Transverse colon (tissue), 4 donors: ENCODE results near the gene CSNK1D. TPM values are rescaled to one million over a fixed set of nuclear protein-coding genes. Genes with fewer than 3 reads are reported as not detected.

ENCODE experiments used
- DNase-seq: peaks from one replicate; pipeline ENCODE4 v3.0.0-alpha.2; 2019
- H3K27ac ChIP-seq, 4 donors: fragments of 200-600 bp; sonication (generic); 2 replicates each; pipeline ENCODE4 v1.5.1; 2016 to 2018; ENCODE audit warnings: inconsistent platforms in 4 of 4
- H3K27me3 ChIP-seq: fragments of 200-600 bp; sonication (generic); 2 replicates; pipeline ENCODE4 v1.5.1; 2017; ENCODE audit warnings: inconsistent platforms
- H3K36me3 ChIP-seq, 4 donors: fragments of 200-600 bp; sonication (generic); 2 replicates each; pipeline ENCODE4 v1.5.1; 2017 to 2019; ENCODE audit warnings: inconsistent platforms in 4 of 4
- H3K4me1 ChIP-seq, 4 donors: fragments of 200-600 bp; sonication (generic); 2 replicates each; pipeline ENCODE4 v1.5.1; 2017 to 2020; ENCODE audit warnings: inconsistent platforms in 4 of 4
- H3K4me3 ChIP-seq, 4 donors: fragments of 200-600 bp; sonication (generic); 1 replicate in 1 of 4; 2 replicates in 3 of 4; pipeline versions ENCODE4 v1.5.1 to v1.6.1; 2017 to 2019; ENCODE audit warnings: inconsistent platforms in 4 of 4
- H3K9me3 ChIP-seq, 2 donors: fragments of 200-600 bp; sonication (generic); 2 replicates each; pipeline ENCODE4 v1.5.1; 2017 to 2019; ENCODE audit warnings: inconsistent platforms in 2 of 2
- CTCF ChIP-seq, 5 experiments: fragments of 200-600 bp in 3 of 5; fragments of 450-650 bp in 2 of 5; sonication (generic) in 3 of 5; IDR thresholded peaks; 1 replicate in 2 of 5; 2 replicates in 3 of 5; pipeline ENCODE4 v1.5.1; 2016 to 2017; ENCODE audit warnings: antibody characterized with exemption in 5 of 5, inconsistent platforms in 3 of 5, mild to moderate bottlenecking in 2 of 5, moderate library complexity in 1 of 5
- EP300 ChIP-seq: sonication (generic); formaldehyde crosslinking; IDR thresholded peaks from one replicate; pipeline ENCODE4 v1.6.1; 2017; ENCODE audit warnings: antibody characterized with exemption, low read depth
- POLR2A ChIP-seq: fragments of 450-650 bp; IDR thresholded peaks from one replicate; pipeline ENCODE4 v1.6.1; 2016; ENCODE audit warnings: antibody characterized with exemption, mild to moderate bottlenecking, moderate library complexity
- POLR2AphosphoS5 ChIP-seq, 3 donors: sonication (generic); formaldehyde crosslinking; IDR thresholded peaks; one replicate each; pipeline ENCODE4 v1.6.1; 2016; ENCODE audit warnings: antibody characterized with exemption in 3 of 3
- WGBS, 2 donors: methylation state at CpG; one replicate each; pipeline ENCODE4 v1.1.5; 2018; ENCODE audit warnings: low coverage in 1 of 2; 5-methylcytosine and 5-hydroxymethylcytosine counted together
- in situ Hi-C, 4 donors: fragments of 200-750 bp; cut with MboI; loops; one replicate each; pipeline versions ENCODE4 v1.15.0 to v1.15.1; 2017; ENCODE audit warnings: low sequenced_read_pairs in 3 of 4, low pct_ligation_motif_present in 1 of 4, low pct_unique_long_range_greater_than_20kb in 1 of 4
- intact Hi-C: fragments of 100-400 bp; cut with DNase I; formaldehyde crosslinking; loops from one replicate; pipeline ENCODE4 v1.15.1; 2023; ENCODE audit warnings: low total_unique reads
- total RNA-seq, 4 donors: library from RNA; depleted of rRNA; stranded (reverse); fragments of >200 nt; gene quantifications; one replicate each; pipeline ENCODE4 v1.1.0, GENCODE V29; 2016

The CSNK1D gene
- total RNA-seq, 4 donors from 2014 or later, result 86.0 to 230 (median 148) TPM

GRCh38 chr17:82243648-82244412, 29.7 kb downstream of the CSNK1D start:
- Histone ChIP-seq H3K36me3 (peaks cover 0 to 30% (median 22%) of the 10 kb centered on the region in 4 donors), H3K27me3 (no peaks in the 10 kb centered on the region), H3K4me1 (peaks cover 57 to 83% (median 64%) of the 10 kb centered on the region in 4 donors), H3K27ac (peak overlapping the region; percentile 71 to 85 (median 76)), H3K9me3 (no peaks in the 10 kb centered on the region), H3K4me3 (no peak overlapping the region)
- in situ Hi-C loops (no loop called here), intact Hi-C loops (no loop called here)
- TF ChIP-seq EP300 (no peak), POLR2A (no peak), POLR2AphosphoS5 (IDR thresholded peaks at IDR 0.05) (no peak)
- DNase-seq, result no peak
- WGBS, 2 donors, result 71 to 100% methylated on average over 1 to 19 of the region's 19 CpGs

- intact Hi-C loops, result no loop called here
- H3K27me3 ChIP-seq, result no peaks in the 10 kb centered on the region
- H3K4me1 ChIP-seq, result peaks cover 62 to 88% (median 71%) of the 10 kb centered on the region in 4 donors
- peak; percentile 6 to 66 (median 19) for TF ChIP-seq POLR2AphosphoS5 (IDR thresholded peaks at IDR 0.05)
- TF ChIP-seq EP300, result no peak
- TF ChIP-seq POLR2A, result no peak
- no peak for TF ChIP-seq CTCF (IDR thresholded peaks at IDR 0.05)
- DNase-seq, result peak; percentile 65
- 80% methylated on average over 28 of the region's 29 CpGs; no CpG with 5 or more reads in 1 of the 2 donors for WGBS, 2 donors
- H3K4me3 ChIP-seq, result no peak overlapping the region
- peaks cover 0 to 22% (median 19%) of the 10 kb centered on the region in 4 donors for H3K36me3 ChIP-seq
- no peaks in the 10 kb centered on the region for H3K9me3 ChIP-seq
- in situ Hi-C loops, result no loop called here
- peak overlapping the region; percentile 71 to 85 (median 76) for H3K27ac ChIP-seq
These were observed 30.4 kb downstream of the CSNK1D start for GRCh38 chr17:82242977-82243647.

- Histone ChIP-seq H3K36me3 (peaks cover 0 to 19% (median 18%) of the 10 kb centered on the region in 4 donors), H3K9me3 (no peaks in the 10 kb centered on the region), H3K27me3 (no peaks in the 10 kb centered on the region), H3K4me1 (peaks cover 63 to 89% (median 72%) of the 10 kb centered on the region in 4 donors), H3K4me3 (no peak overlapping the region), H3K27ac (peak overlapping the region; percentile 71 to 85 (median 76))
- TF ChIP-seq POLR2A (no peak), EP300 (no peak), CTCF (IDR thresholded peaks at IDR 0.05) (no peak), POLR2AphosphoS5 (IDR thresholded peaks at IDR 0.05) (no peak)
- in situ Hi-C loops, result no loop called here
- intact Hi-C loops, result no loop called here
- DNase-seq, result no peak
- 29 to 63% methylated on average over 1 to 24 of the region's 24 CpGs for WGBS, 2 donors
These were observed 30.9 kb downstream of the CSNK1D start for GRCh38 chr17:82242698-82242976.

- peak in 1 of 3 donors; percentile 9 for TF ChIP-seq POLR2AphosphoS5 (IDR thresholded peaks at IDR 0.05)
- TF ChIP-seq EP300, result no peak
- Histone ChIP-seq H3K27ac (peak overlapping the region; percentile 71 to 85 (median 76)), H3K4me1 (peaks cover 58 to 89% (median 68%) of the 10 kb centered on the region in 4 donors), H3K36me3 (peaks cover 0 to 19% (median 15%) of the 10 kb centered on the region in 4 donors), H3K4me3 (no peak overlapping the region), H3K9me3 (no peaks in the 10 kb centered on the region), H3K27me3 (no peaks in the 10 kb centered on the region)
- peak; percentile 22 for DNase-seq
- intact Hi-C loops (no loop called here), in situ Hi-C loops (no loop called here)
- WGBS, 2 donors, result 40 to 72% methylated on average over 3 to 19 of the region's 20 CpGs
These were observed 31.4 kb downstream of the CSNK1D start for GRCh38 chr17:82241926-82242697.
